ENCODE results near the gene PRG2. TPM values are rescaled to one million over a fixed set of nuclear protein-coding genes. Genes with fewer than 3 reads are reported as not detected.

The PRG2 gene
- total RNA-seq, 2 experiments from 2014 or later = 1.1 TPM; not detected in 1

DNA sequence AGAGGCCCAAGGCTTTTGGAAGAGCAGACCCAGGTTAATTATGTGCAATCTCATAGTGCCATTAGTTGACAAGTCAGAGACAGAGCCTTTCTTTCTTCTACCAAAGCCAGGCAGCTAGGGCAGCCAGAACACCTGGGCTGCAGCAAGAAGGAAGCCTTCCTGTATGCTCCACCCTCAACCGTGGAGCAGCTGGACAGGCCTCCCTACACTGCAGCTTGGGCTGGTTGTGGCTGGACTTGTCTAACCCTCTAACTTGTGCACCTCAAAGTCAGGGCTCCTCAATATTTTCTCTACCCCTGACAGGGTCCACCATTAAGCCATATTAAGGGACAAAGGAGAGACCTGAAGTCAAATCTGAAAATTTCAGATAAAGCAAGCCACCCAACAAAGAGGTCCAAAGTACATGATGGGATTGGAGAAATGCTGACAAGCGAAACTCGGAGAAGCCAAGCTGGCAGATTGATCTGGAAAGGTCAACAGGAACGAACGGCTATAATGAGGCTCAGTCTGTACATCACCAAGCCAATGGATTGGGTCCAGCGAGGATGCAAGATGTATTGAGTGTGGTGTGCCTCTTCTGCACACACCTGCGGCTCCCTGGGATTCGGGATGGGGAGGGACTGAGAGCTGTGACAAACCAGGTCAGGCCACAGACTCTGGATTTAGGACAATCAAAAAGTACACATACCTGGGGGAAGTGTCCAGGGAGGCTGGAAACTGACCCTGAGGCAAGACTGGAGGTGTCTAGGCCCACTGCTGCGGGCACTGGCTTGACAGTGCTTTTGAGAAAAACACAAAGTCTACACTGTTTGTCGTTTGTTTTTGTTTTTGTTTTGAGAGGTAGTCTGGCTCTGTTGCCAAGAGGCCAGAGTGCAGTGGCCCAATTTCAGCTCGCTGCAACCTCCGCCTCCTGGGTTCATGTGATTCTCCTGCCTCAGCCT, 48.2 kb upstream of the PRG2 start:
- no peak overlapping the region for H3K4me3 ChIP-seq (ENCODE audit: low read depth, low read length, poor library complexity, severe bottlenecking)
- POLR2A ChIA-PET = no interaction called here
- H3K79me2 ChIP-seq (ENCODE audit: insufficient read depth, low read depth, low read length) = no peaks in the 10 kb centered on the region
- TF ChIP-seq, protein P1, sequence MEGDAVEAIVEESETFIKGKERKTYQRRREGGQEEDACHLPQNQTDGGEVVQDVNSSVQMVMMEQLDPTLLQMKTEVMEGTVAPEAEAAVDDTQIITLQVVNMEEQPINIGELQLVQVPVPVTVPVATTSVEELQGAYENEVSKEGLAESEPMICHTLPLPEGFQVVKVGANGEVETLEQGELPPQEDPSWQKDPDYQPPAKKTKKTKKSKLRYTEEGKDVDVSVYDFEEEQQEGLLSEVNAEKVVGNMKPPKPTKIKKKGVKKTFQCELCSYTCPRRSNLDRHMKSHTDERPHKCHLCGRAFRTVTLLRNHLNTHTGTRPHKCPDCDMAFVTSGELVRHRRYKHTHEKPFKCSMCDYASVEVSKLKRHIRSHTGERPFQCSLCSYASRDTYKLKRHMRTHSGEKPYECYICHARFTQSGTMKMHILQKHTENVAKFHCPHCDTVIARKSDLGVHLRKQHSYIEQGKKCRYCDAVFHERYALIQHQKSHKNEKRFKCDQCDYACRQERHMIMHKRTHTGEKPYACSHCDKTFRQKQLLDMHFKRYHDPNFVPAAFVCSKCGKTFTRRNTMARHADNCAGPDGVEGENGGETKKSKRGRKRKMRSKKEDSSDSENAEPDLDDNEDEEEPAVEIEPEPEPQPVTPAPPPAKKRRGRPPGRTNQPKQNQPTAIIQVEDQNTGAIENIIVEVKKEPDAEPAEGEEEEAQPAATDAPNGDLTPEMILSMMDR (conservative IDR thresholded peaks at IDR 0.05; ENCODE audit: low read length) = no peak
- no peak for TF ChIP-seq EZH2phosphoT487 (IDR thresholded peaks at IDR 0.05; ENCODE audit: borderline replicate concordance, low read depth, low read length)
- no peaks in the 10 kb centered on the region for H3K4me1 ChIP-seq (ENCODE audit: insufficient read depth, low read length, poor library complexity, severe bottlenecking)
- no peaks in the 10 kb centered on the region for H3K9me2 ChIP-seq (ENCODE audit: insufficient read depth, low read length)
- intact Hi-C loops (cut with micrococcal nuclease; ENCODE audit: unreplicated experiment) = no loop called here
- H3K9me3 ChIP-seq (ENCODE audit: low read length) = no peaks in the 10 kb centered on the region
- H3K4me2 ChIP-seq (ENCODE audit: low read length) = no peak overlapping the region
- no TSS peak for BruUV-seq (replicated peaks)
- no peaks in the 10 kb centered on the region for H4K20me1 ChIP-seq (ENCODE audit: insufficient read depth, low read length)
- H2AFZ ChIP-seq (ENCODE audit: low read length) = no peak overlapping the region
- H3K27ac ChIP-seq (ENCODE audit: low read depth, low read length, poor library complexity, severe bottlenecking) = no peak overlapping the region
- no peak for DNase-seq (ENCODE audit: low spot score)
- H3K36me3 ChIP-seq (ENCODE audit: insufficient read depth, low read length) = no peaks in the 10 kb centered on the region
- CTCF ChIA-PET (ENCODE audit: unreplicated experiment) = no interaction called here

DNA sequence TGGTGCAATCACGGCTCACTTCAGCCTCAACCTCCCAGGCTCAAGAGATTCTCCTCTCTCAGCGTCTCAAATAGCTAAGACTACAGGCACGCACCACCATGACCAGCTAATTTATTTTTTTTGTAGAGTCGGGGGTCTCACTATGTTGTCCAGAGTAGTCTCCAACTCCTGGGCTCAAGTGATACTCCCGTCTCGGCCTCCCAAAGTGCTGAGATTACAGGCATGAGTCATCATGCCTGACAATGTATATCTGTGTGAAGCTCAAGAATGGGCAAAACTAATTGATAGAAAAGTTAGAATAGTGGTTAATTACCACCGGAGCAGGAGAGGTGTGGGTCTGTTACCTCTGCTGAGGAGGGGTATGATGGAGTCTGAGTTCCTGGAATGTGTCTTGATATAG, 45.6 kb upstream of the PRG2 start:
- POLR2A ChIA-PET = no interaction called here
- Histone ChIP-seq H3K36me3 (ENCODE audit: insufficient read depth, low read length) (no peaks in the 10 kb centered on the region), H2AFZ (ENCODE audit: low read length) (no peak overlapping the region), H4K20me1 (ENCODE audit: insufficient read depth, low read length) (no peaks in the 10 kb centered on the region), H3K9me2 (ENCODE audit: insufficient read depth, low read length) (no peaks in the 10 kb centered on the region), H3K79me2 (ENCODE audit: insufficient read depth, low read depth, low read length) (no peaks in the 10 kb centered on the region), H3K4me1 (ENCODE audit: insufficient read depth, low read length, poor library complexity, severe bottlenecking) (no peaks in the 10 kb centered on the region), H3K4me3 (ENCODE audit: low read depth, low read length, poor library complexity, severe bottlenecking) (no peak overlapping the region), H3K9me3 (ENCODE audit: low read length) (no peaks in the 10 kb centered on the region), H3K27ac (ENCODE audit: low read depth, low read length, poor library complexity, severe bottlenecking) (no peak overlapping the region), H3K4me2 (ENCODE audit: low read length) (no peak overlapping the region)
- BruUV-seq (replicated peaks) = no TSS peak
- intact Hi-C loops (cut with micrococcal nuclease; ENCODE audit: unreplicated experiment) = no loop called here
- no peak for DNase-seq (ENCODE audit: low spot score)
- CTCF ChIA-PET (ENCODE audit: unreplicated experiment) = interaction anchor here (0.6 kb wide), 1 partner anchor 58 kb away, joined by 3 read pairs; no protein-coding TSS in a partner anchor
- TF ChIP-seq EZH2phosphoT487 (IDR thresholded peaks at IDR 0.05; ENCODE audit: borderline replicate concordance, low read depth, low read length) = no peak
- TF ChIP-seq, protein P1 (conservative IDR thresholded peaks at IDR 0.05; ENCODE audit: low read length) = no peak
